Tibial nerve (tissue), 4 donors: Measurements from ENCODE around the gene TUB. TPM values are rescaled to one million over a fixed set of nuclear protein-coding genes. Genes with fewer than 3 reads are reported as not detected.

Source experiments
- DNase-seq, 2 donors: peaks; one replicate each; pipeline ENCODE4 v3.0.0-alpha.2; 2019; ENCODE audit warnings: low spot score in 2 of 2
- H3K27ac ChIP-seq, 4 donors: fragments of 200-600 bp; sonication (generic) in 3 of 4; one replicate each; pipeline ENCODE4 v1.5.1; 2017 to 2019; ENCODE audit warnings: mild to moderate bottlenecking in 1 of 4
- H3K27me3 ChIP-seq, 2 donors: fragments of 200-600 bp; sonication (generic) in 1 of 2; one replicate each; pipeline versions ENCODE4 v1.5.1 to v1.6.0; 2017 to 2019
- H3K36me3 ChIP-seq, 3 donors: fragments of 200-600 bp; sonication (generic); one replicate each; pipeline ENCODE4 v1.5.1; 2018 to 2019
- H3K4me1 ChIP-seq, 4 donors: fragments of 200-600 bp; sonication (generic) in 3 of 4; one replicate each; pipeline ENCODE4 v1.5.1; 2017 to 2019
- H3K4me3 ChIP-seq, 4 donors: fragments of 200-600 bp; sonication (generic) in 3 of 4; one replicate each; pipeline ENCODE4 v1.5.1; 2017 to 2019; ENCODE audit warnings: mild to moderate bottlenecking in 1 of 4, moderate library complexity in 1 of 4
- H3K9me3 ChIP-seq, 4 donors: fragments of 200-600 bp; sonication (generic) in 3 of 4; one replicate each; pipeline ENCODE4 v1.5.1; 2017 to 2019
- CTCF ChIP-seq, 5 experiments: fragments of 200-600 bp in 3 of 5; fragments of 450-650 bp in 2 of 5; sonication (generic) in 3 of 5; IDR thresholded peaks; one replicate each; pipeline ENCODE4 v1.5.1; 2016 to 2019; ENCODE audit warnings: antibody characterized with exemption in 5 of 5, mild to moderate bottlenecking in 3 of 5, moderate library complexity in 2 of 5
- EP300 ChIP-seq, 2 donors: sonication (generic); formaldehyde crosslinking; IDR thresholded peaks; one replicate each; pipeline ENCODE4 v1.6.1; 2017; ENCODE audit warnings: antibody characterized with exemption in 2 of 2, mild to moderate bottlenecking in 1 of 2
- POLR2A ChIP-seq, 2 donors: fragments of 450-650 bp; IDR thresholded peaks; one replicate each; pipeline ENCODE4 v1.6.1; 2017; ENCODE audit warnings: antibody characterized with exemption in 2 of 2, mild to moderate bottlenecking in 2 of 2, moderate library complexity in 2 of 2
- WGBS, 2 donors: methylation state at CpG; one replicate each; pipeline ENCODE4 v1.1.5; 2018; 5-methylcytosine and 5-hydroxymethylcytosine counted together
- total RNA-seq, 4 donors: library from RNA; depleted of rRNA; stranded (reverse); fragments of >200 nt; gene quantifications; one replicate each; pipeline ENCODE4 v1.1.0, GENCODE V29; 2016

TUB gene
- total RNA-seq, 4 donors from 2014 or later: 9.3 to 14.5 (median 12.5) TPM

DNA sequence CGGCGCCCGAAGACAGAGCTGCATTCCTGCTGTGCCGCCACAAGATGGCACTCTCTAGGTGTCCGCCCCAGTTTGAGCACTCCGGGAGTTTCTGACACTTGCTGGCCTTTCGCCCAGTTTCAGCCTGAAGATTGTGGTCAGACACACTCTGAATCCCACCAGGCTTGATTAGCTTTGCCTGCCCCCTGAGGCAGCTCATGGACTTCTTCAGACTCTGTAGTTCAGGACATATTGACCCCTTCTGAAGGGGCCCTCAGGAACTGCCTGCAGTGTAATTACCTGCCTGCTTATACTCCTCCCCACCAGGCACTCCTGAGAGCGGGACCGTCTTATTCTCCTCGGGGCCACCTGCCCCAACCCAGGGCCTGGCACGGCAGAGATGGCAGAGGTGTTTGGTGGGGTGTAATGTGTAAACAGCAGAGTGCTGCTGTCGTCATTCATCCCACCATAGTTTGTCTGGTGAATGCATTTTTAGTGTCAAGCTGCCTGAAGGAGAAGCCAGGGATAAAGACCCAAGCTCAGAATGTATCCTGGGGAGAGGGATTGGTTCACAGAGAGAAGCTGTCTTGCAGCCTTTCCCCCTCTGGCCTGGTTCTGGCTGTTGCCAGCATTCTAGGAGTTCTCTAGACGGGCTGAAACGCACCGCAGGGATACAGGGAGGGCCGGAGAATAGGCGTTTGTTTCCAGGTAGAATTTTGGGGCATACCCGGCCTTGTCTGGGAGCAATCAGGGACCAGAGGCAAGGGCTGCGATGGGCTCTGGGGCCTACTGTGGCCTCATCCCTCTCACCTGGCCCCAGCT is 47.5 kb upstream of the TUB start:
- H3K4me3 ChIP-seq: no peak overlapping the region
- no peaks in the 10 kb centered on the region for H3K36me3 ChIP-seq
- H3K9me3 ChIP-seq: no peaks in the 10 kb centered on the region
- peak; percentile 71 to 85 for DNase-seq
- WGBS, 2 donors: 48 to 52% methylated on average over 18 to 19 of the region's 19 CpGs
- TF ChIP-seq EP300 (IDR thresholded peaks at IDR 0.05): peak in 1 of 2 donors; percentile 19
- peak; percentile 91 to 94 (median 92) for TF ChIP-seq CTCF (IDR thresholded peaks at IDR 0.05)
- TF ChIP-seq POLR2A (IDR thresholded peaks at IDR 0.05): no peak
- no peaks in the 10 kb centered on the region for H3K27me3 ChIP-seq
- peaks cover 0 to 38% (median 7%) of the 10 kb centered on the region in 4 donors for H3K4me1 ChIP-seq
- H3K27ac ChIP-seq: peak overlapping the region in 1 of 4 donors; percentile 80

DNA sequence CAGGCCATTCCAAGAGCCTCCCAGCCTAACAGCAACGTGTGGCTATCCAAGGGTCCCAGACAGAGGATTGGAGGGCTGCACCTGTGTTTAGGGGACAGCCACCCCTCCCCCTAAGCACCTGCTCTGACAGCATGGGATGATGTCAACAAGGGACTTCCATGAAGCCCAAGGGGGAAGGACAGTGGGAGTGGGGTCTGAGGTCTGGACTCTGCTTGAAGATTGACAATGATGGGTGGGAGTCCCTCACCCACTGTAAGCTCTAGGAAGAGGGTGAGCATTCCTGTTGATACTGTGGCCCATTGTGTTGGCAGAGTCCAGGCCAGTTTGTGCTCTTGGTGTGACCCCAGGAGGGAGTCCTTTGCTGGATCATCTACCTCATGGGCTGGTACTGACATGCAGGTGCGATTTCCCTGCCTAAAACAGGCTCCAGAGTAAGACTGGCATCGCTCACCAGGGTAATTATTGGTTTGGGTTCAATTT is 46.9 kb upstream of the TUB start:
- 87 to 93% methylated on average over 3 of the region's 3 CpGs for WGBS, 2 donors

DNA sequence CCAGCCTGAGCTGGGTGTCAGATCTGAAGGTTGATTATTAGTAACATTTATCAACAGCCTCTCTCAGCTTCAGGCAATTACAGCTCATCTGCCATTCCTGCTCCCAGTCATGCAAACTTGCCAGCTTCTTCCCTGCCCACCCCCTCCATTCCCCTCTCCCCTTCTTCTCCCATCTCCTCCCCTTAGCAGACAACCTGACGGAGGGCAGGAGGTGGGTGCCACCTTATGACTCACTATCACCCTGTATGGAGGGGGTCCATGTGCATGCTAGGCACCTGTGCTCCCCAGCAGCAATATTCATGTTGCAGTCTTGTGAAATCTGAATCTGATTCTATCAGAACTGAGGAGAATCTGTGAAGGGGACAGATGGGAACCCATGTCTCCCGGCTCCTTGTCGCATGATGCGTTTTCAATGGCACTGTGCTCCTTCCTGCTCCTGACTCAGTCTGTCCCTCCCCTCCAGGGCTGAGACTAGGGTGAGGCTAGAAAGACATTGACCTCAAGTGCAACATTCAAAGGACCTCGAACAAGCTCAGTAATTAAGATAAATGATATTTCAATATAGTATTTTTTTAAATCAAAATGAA is 46.3 kb upstream of the TUB start:
- Histone ChIP-seq H3K4me1 (peaks cover 0 to 38% (median 7%) of the 10 kb centered on the region in 4 donors), H3K9me3 (no peaks in the 10 kb centered on the region), H3K36me3 (no peaks in the 10 kb centered on the region), H3K27ac (peak overlapping the region in 1 of 4 donors; percentile 80), H3K4me3 (no peak overlapping the region), H3K27me3 (no peaks in the 10 kb centered on the region)
- WGBS, 2 donors: 77 to 86% methylated on average over 5 of the region's 5 CpGs
- DNase-seq: no peak
- TF ChIP-seq POLR2A (IDR thresholded peaks at IDR 0.05): no peak
- no peak for TF ChIP-seq EP300 (IDR thresholded peaks at IDR 0.05)
- TF ChIP-seq CTCF (IDR thresholded peaks at IDR 0.05): no peak

More for the DNA sequence above, 46.9 kb upstream of the TUB start:
- Histone ChIP-seq H3K36me3 (no peaks in the 10 kb centered on the region), H3K4me3 (no peak overlapping the region), H3K27me3 (no peaks in the 10 kb centered on the region), H3K27ac (peak overlapping the region in 1 of 4 donors; percentile 80), H3K9me3 (no peaks in the 10 kb centered on the region), H3K4me1 (peaks cover 0 to 38% (median 7%) of the 10 kb centered on the region in 4 donors)
- TF ChIP-seq EP300 (IDR thresholded peaks at IDR 0.05): no peak
- no peak for TF ChIP-seq POLR2A (IDR thresholded peaks at IDR 0.05)
- TF ChIP-seq CTCF (IDR thresholded peaks at IDR 0.05): no peak
- DNase-seq: no peak

GRCh38 chr11:8035200-8035855 is 45.7 kb upstream of the TUB start:
- TF ChIP-seq EP300 (IDR thresholded peaks at IDR 0.05) (peak; percentile 17 to 73), POLR2A (IDR thresholded peaks at IDR 0.05) (no peak)
- no peaks in the 10 kb centered on the region for H3K27me3 ChIP-seq
- 64 to 67% methylated on average over 11 of the region's 11 CpGs for WGBS, 2 donors
- H3K27ac ChIP-seq: peak overlapping the region in 1 of 4 donors; percentile 80
- H3K4me3 ChIP-seq: no peak overlapping the region
- peak; percentile 35 to 57 for DNase-seq
- no peaks in the 10 kb centered on the region for H3K9me3 ChIP-seq
- peaks cover 0 to 38% (median 7%) of the 10 kb centered on the region in 4 donors for H3K4me1 ChIP-seq
- no peaks in the 10 kb centered on the region for H3K36me3 ChIP-seq

DNA sequence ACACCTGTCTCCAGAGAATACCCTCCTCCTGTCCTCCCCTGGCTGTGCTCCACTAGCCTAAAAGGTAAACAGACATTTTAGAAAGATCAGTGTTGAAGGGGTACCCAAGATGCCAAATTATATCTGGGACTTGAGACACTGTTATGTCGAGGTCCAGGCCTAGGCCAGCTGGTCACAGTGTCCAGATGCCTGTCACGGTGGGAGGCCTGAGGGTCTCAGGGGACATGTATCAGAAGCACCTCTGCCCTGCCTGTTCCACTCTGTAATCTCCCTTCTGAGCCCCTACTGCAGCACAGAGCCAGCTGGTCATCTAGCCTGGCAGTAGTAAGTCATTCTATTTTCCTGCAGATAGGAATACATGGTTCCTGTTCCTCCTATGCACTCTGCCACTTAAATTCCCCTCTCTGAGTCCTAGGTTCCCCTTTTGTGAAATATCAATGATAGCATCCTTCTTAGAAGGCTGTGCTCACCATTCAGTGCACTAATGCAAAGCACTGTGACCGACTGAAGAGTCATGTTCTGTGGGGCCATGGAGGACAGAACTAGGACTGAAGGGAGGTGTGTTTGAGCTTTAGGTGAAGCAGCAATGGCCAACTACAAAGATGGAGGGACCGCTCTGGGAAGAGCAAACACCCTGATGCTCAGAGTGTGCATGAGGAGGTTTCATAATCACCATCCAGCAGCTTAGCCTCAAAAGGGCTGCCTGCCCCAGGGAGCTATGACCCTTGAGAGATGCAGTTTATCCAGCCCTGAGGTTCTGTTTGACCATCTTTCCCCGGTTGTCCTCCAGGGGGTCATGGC is 44.8 kb upstream of the TUB start:
- H3K27me3 ChIP-seq: no peaks in the 10 kb centered on the region
- no peaks in the 10 kb centered on the region for H3K36me3 ChIP-seq
- 79 to 89% methylated on average over 5 of the region's 5 CpGs for WGBS, 2 donors
- H3K9me3 ChIP-seq: no peaks in the 10 kb centered on the region
- DNase-seq: no peak
- peak overlapping the region in 2 of 4 donors; percentile 34 to 80 for H3K27ac ChIP-seq
- H3K4me3 ChIP-seq: no peak overlapping the region
- H3K4me1 ChIP-seq: peaks cover 0 to 38% (median 7%) of the 10 kb centered on the region in 4 donors
- TF ChIP-seq EP300 (IDR thresholded peaks at IDR 0.05) (no peak), POLR2A (IDR thresholded peaks at IDR 0.05) (no peak), CTCF (IDR thresholded peaks at IDR 0.05) (no peak)
